G401.6 (cell line): ENCODE data around the gene PTPRD.

Experiments used
- FAIRE-seq: peaks from 2 replicates; lab custom pipeline; 2012; peaks lifted over from hg19 to GRCh38; lab: Jason Lieb, UNC

The PTPRD gene

DNA sequence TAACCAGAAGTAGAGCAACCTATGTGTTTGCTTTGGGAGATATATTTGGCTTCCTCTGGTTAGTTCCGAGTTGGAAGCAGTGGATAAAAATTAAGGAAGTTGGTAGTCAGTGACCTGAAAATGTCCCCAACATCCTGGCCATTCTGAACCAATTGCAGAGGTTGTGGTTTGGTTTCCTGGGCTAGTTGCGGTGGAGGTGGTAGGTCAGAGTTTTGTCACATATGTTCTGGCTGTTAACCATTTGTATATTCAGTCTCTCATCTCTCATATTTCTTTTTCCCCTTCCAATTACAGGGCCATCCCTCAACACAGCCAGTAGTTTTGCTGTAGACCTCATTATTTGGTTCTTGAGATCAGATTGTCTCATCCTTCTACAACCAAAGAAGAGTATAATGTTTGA, 1026.9 kb downstream of the PTPRD start:
- no peak for FAIRE-seq

DNA sequence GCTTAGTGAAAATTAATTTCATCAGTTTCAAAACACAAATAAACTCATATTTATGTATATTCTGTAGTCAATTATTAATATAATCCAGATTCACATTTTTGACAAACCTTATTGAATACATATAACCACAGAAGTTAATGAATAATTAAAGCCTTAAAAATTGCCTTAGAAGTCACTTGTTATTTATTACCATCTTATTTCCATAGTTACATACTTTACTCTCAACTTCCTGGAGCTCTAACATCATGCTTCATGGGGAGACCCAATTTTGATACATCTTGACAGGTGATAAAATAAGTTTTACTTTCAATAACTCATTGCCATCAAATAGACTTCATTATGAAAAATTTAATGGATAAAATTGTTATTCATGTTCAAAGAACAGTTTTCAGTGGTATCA, 1038.7 kb downstream of the PTPRD start:
- no peak for FAIRE-seq

DNA sequence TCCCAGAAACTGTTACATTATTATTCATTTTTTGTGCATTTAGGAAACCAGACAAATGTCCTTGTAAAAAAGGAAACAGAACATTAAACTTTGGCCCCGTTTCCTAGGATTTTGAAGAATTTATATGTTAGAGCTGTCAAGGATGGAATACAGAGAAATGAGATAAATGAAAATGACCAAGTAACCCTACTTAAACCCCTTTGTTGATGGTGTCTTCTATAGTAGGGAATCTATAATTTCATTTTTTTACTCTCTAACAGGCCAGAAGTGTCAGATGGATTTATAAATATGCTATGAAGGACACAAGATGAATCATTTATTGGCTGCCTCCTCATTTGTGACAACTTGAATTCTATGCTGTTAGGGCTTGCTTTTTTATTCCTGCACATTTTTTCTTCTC, 1047.1 kb downstream of the PTPRD start:
- FAIRE-seq, result no peak

- no peak for FAIRE-seq
Measured at GRCh38 chr9:9563817-9564216, 1049.0 kb downstream of the PTPRD start.

DNA sequence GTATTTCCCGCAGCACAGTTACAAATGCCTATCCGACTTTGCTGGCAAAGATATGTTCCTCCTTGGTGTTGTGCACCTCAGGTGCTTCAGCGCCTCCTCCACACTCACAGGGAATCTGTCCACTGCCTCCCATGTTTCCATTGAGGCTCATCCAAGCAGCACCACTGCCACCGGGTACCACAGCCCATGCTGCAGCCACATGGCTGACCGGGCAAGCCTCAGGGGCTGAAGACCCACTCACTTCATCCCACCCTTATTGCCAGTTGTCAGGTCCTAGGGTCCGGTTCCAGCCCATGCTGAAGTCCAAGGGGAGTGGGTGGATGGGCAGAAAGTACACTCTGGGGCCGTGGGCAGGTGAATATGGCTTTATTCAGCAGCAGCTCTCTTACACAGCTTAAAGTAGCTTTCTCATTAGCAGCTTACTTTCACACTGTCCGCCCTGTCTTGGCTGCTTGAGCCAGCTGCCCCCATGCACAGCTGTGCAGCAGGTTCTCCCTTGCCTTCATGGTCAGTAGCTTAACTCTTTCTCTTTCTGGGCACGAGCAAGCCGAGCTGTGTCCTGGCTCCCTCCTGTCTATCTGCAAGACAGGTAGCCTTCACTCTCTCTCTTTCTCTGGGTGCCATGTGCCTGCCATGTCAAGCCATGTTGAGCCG, 1052.3 kb downstream of the PTPRD start:
- no peak for FAIRE-seq

- FAIRE-seq, result no peak
Measured at GRCh38 chr9:9558907-9559306, 1053.9 kb downstream of the PTPRD start.

DNA sequence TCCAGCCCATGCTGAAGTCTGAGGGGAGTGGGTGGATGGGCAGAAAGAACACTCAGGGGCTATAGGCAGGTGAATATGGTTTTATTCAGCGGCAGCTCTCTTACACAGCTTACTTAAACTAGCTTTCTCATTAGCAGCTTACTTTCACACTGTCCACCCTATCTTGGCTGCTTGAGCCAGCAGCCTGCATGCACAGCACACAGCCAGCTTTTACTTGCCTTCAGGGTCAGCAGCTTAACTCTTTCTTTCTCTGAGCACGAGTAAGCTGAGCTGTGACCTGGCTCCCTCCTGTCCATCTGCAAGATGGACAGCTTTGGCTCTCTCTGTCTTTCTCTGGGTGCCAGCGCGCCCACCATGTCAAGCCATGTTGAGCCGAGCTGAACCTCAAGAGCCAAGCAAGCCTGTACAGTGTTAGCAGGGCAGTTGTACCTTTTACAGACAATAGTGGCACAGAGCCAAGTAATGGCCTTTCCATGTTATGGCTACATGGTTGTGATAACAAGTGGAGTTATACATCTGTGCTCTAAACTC, 1054.9 kb downstream of the PTPRD start:
- FAIRE-seq, result no peak

GRCh38 chr9:9556865-9557803, 1055.7 kb downstream of the PTPRD start:
- FAIRE-seq, result no peak

GRCh38 chr9:9552665-9553064, 1060.1 kb downstream of the PTPRD start:
- FAIRE-seq, result no peak

GRCh38 chr9:9538766-9539165, 1074.0 kb downstream of the PTPRD start:
- no peak for FAIRE-seq

GRCh38 chr9:9538356-9538755, 1074.4 kb downstream of the PTPRD start:
- FAIRE-seq, result no peak

- no peak for FAIRE-seq
Measured at GRCh38 chr9:9536523-9536922, 1076.3 kb downstream of the PTPRD start.

DNA sequence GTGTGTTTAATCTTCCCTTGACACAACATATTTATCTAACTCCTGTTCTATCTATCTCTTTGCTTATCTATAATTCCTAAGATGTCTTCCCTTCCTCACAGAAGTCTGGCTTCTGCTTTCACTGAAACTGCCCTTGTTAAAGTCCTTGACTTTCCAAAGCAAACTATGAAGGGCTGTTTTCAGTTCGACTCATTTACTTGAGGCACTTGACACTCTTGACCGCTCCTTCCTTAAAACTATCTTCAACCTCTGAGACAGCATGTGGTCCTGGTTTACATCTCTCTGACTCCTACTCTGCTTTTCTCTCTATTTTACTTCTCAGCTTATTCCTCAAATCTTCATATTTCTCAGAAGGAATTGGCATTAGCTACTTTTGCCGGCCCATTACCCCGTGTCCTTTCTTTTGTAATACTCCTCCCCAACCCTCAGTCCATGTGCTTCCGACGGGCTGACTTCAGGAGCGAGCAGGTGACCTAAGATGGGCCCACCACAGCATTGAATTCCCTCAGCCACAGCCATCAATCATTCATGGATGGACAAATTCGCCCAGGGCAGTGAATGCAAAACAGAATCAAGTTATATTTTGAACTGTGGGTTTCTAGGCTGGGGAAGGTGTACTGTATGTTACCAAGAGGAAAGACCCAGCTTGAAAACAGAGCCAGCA, 1089.2 kb downstream of the PTPRD start:
- FAIRE-seq, result no peak

GRCh38 chr9:9522406-9522805, 1090.4 kb downstream of the PTPRD start:
- no peak for FAIRE-seq

- FAIRE-seq, result no peak
Measured at GRCh38 chr9:9521033-9521779, 1091.6 kb downstream of the PTPRD start.

GRCh38 chr9:9504869-9505268, 1107.9 kb downstream of the PTPRD start:
- FAIRE-seq, result no peak

- no peak for FAIRE-seq
Measured at GRCh38 chr9:9499546-9499945, 1113.3 kb downstream of the PTPRD start.

DNA sequence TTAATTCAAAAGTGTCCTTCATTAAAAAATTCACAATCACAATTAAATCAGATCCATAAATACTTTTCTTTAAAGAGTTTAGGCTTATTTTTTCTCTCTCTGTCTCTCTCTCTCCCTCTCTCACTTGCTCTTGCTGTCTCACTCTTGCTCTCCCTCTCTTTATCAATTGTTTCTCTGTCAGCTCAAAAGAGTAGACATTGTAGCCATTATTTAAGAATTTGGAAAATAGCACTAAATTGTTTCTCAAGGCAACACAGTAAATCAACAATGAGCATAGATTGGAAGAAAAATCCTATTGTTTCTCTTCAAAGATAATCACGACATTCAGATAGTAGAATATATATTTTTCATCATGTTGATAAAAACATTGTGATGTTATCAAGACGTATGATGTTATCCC, 1114.0 kb downstream of the PTPRD start:
- no peak for FAIRE-seq

DNA sequence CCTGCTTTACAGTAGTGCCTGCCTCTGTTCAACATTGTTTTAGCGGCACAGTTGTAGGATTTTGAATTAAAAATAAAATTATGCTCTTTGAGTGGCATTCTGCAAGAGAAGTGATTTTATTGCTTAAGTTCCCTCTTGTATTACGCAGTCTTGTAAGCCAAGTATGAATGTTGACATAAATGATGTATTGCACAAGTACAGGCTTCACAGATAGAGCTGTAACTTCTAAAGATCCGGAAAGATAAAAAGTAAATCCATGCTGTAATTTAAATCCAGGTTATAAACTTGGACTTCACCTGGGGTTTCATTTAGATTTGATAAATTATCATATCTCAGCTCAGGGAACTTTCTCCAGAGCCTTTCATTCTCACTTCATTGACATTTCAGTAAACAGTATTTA, 1114.7 kb downstream of the PTPRD start:
- no peak for FAIRE-seq

DNA sequence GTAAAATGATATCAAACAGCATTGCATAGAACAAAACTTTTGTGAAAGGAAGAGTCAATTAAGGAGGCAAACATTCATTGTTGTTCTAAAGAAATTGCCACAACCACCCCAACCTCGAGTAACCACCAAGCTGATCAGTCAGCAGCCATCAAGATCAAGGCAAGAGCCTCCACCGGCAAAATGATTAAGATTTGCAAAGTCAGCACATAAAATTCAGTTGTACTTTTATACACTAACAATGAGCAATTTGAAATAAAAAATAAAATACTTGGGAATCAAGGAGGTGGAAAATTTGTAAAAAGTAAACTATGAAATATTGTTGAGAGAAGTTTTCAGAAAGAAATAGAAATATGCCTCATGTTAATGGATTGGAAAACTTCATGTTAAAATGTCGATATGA, 1118.5 kb downstream of the PTPRD start:
- FAIRE-seq, result no peak

- FAIRE-seq, result no peak
Measured at GRCh38 chr9:9492506-9492905, 1120.3 kb downstream of the PTPRD start.

DNA sequence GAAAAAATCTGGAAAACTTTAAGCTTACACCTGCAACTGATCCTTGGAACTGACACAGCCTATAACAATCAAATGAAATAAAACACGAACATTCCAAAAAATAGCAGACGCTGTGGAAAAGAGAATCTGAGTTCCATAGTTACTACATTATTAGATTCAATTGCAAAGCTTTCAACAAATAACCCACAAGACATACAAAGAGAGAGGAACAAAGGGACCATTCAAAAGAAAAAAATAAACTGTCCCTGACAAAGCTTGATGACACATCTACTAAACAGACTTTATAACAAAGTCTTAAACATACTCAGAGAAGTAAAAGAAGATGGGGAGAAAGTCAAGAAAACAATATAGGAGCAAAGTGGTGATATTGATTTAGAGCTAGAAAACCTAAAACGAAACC, 1123.6 kb downstream of the PTPRD start:
- no peak for FAIRE-seq
